Measurements from ENCODE around the gene TRIM24.
"Not testable (repeated sequence)": the region's sequence is repeated elsewhere in the genome, so short reads cannot be mapped to it uniquely, and the experiment has no call there.

TRIM24 gene

DNA sequence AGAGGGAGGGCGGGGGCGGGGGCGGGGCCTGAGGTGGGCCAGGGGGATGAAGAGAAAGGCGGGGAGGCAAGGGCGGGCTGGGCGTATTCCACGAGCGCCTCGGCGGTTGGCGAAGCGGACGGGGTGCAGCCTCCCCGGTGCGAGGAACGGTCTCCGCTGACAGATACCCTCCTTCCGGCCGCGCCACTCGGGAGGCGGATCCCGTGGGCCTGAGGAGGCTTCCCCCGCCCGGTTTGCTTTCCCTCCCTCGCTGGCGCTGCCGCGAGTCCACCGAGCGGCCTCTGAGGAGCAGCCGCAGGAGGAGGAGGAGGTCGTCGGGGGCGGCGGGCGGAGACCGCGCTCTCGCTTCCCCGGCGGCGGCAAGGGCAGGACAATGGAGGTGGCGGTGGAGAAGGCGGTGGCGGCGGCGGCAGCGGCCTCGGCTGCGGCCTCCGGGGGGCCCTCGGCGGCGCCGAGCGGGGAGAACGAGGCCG, at the start of gene TRIM24:
Gene TRIM24 (plus strand): TSS at position 84 of the 473 bp plus-strand sequence. CDS start 290 bp downstream, at position 374.
- Mint-ChIP-seq H3K36me3 (peaks cover 6% of the 10 kb centered on the region), H3K27me3 (no peaks in the 10 kb centered on the region), H3K9me3 (no peaks in the 10 kb centered on the region), H3K4me3 (peak within 1 kb of the TSS; percentile 89), H3K4me1 (peaks cover 39% of the 10 kb centered on the region), H3K27ac (peak within 1 kb of the TSS; percentile 82)

DNA sequence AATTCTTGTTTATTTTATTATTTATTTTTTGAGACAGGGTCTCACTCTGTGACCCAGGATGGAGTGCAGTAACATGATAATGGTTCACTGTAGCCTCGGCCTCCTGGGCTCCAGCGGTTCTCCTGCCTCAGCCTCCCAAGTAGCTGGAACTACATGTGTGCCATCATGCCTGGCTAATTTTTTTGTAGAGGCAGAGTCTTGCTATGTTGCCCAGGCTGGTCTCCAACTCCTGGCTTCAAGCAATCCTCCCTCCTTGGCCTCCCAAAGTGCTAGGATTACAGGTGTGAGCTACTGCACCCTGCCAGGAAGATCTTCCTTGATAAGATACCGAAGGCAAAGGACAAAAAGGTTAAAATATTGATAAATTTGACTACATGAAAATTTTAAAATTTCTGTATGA, 48.0 kb upstream of the TRIM24 start:
- not testable (repeated sequence) for H3K36me3 Mint-ChIP-seq, H3K4me1 Mint-ChIP-seq, H3K27me3 Mint-ChIP-seq, H3K9me3 Mint-ChIP-seq, H3K4me3 Mint-ChIP-seq, H3K27ac Mint-ChIP-seq

GRCh38 chr7:138412921-138413320, 47.1 kb upstream of the TRIM24 start:
- not testable (repeated sequence) for H3K9me3 Mint-ChIP-seq, H3K27ac Mint-ChIP-seq, H3K4me3 Mint-ChIP-seq, H3K27me3 Mint-ChIP-seq, H3K36me3 Mint-ChIP-seq, H3K4me1 Mint-ChIP-seq

GRCh38 chr7:138417078-138417700, 42.9 kb upstream of the TRIM24 start:
- H3K4me1 Mint-ChIP-seq, result no peaks in the 10 kb centered on the region

GRCh38 chr7:138417764-138418163, 42.3 kb upstream of the TRIM24 start:
- no peak overlapping the region for H3K27ac Mint-ChIP-seq
- H3K4me1 Mint-ChIP-seq, result no peaks in the 10 kb centered on the region
- H3K36me3 Mint-ChIP-seq, result no peaks in the 10 kb centered on the region
- H3K9me3 Mint-ChIP-seq, result peaks cover 5% of the 10 kb centered on the region
- H3K27me3 Mint-ChIP-seq, result peaks cover 2% of the 10 kb centered on the region
- H3K4me3 Mint-ChIP-seq, result no peak overlapping the region

More at GRCh38 chr7:138417078-138417700, 42.9 kb upstream of the TRIM24 start:
- Mint-ChIP-seq H3K27me3 (peaks cover 3% of the 10 kb centered on the region), H3K27ac (no peak overlapping the region), H3K36me3 (no peaks in the 10 kb centered on the region), H3K4me3 (no peak overlapping the region), H3K9me3 (peaks cover 5% of the 10 kb centered on the region)

DNA sequence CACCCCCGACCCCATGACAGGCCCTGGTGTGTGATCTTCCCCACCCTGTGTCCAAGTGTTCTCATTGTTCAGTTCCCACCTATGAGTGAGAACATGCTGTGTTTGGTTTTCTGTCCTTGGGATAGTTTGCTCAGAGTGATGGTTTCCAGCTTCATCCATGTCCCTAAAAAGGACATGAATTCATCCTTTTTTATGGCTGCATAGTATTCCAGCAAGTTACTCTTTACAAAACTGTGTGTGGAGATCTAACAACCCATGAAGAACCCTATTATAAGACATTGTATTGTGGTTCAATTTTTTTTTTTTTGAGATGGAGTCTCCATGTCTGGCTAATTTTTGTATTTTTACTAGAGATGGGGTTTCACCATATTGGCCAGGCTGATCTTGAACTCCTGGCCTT, 41.7 kb upstream of the TRIM24 start:
- not testable (repeated sequence) for H3K27ac Mint-ChIP-seq, H3K4me3 Mint-ChIP-seq, H3K4me1 Mint-ChIP-seq, H3K9me3 Mint-ChIP-seq, H3K36me3 Mint-ChIP-seq, H3K27me3 Mint-ChIP-seq

DNA sequence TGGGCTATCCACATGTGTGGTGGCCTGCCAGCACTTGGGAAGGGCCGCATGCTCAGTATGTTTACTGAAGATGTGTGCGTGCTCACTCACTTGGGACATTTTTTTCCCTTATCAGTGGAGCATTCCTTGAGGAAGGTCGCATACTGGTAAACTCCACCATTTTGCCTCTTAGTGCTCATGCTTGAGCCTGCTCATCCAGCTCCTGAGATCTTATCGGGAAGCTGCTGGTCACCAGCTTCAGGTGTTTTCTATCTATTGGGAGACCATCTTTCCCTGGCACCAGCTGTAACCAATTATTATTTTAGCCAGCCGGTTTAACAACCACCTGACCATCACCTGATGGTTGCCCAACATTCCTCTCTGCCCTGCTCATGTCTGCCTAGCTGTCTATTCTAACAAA, 35.0 kb upstream of the TRIM24 start:
- H3K27me3 Mint-ChIP-seq, result no peaks in the 10 kb centered on the region
- H3K4me1 Mint-ChIP-seq, result no peaks in the 10 kb centered on the region
- peaks cover 9% of the 10 kb centered on the region for H3K9me3 Mint-ChIP-seq
- no peaks in the 10 kb centered on the region for H3K36me3 Mint-ChIP-seq
- no peak overlapping the region for H3K4me3 Mint-ChIP-seq
- no peak overlapping the region for H3K27ac Mint-ChIP-seq

- Mint-ChIP-seq H3K4me1 (no peaks in the 10 kb centered on the region), H3K9me3 (peaks cover 21% of the 10 kb centered on the region), H3K36me3 (no peaks in the 10 kb centered on the region), H3K27me3 (peaks cover 4% of the 10 kb centered on the region), H3K27ac (no peak overlapping the region), H3K4me3 (no peak overlapping the region)
Measured at GRCh38 chr7:138429577-138430250, 30.3 kb upstream of the TRIM24 start.

- H3K27ac Mint-ChIP-seq, result no peak overlapping the region
- H3K9me3 Mint-ChIP-seq, result peaks cover 27% of the 10 kb centered on the region
- H3K4me3 Mint-ChIP-seq, result no peak overlapping the region
- peaks cover 4% of the 10 kb centered on the region for H3K27me3 Mint-ChIP-seq
- H3K4me1 Mint-ChIP-seq, result no peaks in the 10 kb centered on the region
- no peaks in the 10 kb centered on the region for H3K36me3 Mint-ChIP-seq
Measured at GRCh38 chr7:138431517-138431916, 28.5 kb upstream of the TRIM24 start.

GRCh38 chr7:138433583-138434443, 26.2 kb upstream of the TRIM24 start:
- Mint-ChIP-seq H3K9me3 (peaks cover 23% of the 10 kb centered on the region), H3K4me1 (no peaks in the 10 kb centered on the region), H3K27ac (no peak overlapping the region), H3K27me3 (peaks cover 4% of the 10 kb centered on the region), H3K4me3 (no peak overlapping the region), H3K36me3 (no peaks in the 10 kb centered on the region)

DNA sequence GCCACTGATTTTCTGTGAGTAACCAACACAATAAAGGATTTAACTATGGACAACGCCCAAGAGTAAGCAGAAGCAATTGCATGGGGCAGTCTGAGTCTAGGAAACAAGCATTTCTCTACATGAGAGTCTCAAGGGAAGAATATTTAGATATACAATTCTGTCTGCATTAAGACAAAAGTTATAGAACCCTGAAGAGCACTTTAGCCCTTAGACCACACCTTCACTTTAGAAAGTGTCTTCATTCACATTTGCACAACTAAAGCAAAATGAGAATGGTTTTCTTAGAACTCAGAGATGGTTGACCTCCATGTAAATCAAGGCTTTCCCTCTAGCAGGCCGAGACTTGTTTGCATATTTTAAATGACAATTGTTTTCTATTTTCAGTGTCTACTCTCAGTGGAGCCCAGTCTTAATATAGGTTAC, 25.5 kb upstream of the TRIM24 start:
- H3K4me1 Mint-ChIP-seq, result no peaks in the 10 kb centered on the region
- peaks cover 19% of the 10 kb centered on the region for H3K9me3 Mint-ChIP-seq
- no peaks in the 10 kb centered on the region for H3K36me3 Mint-ChIP-seq
- H3K27me3 Mint-ChIP-seq, result peaks cover 4% of the 10 kb centered on the region
- H3K27ac Mint-ChIP-seq, result no peak overlapping the region
- no peak overlapping the region for H3K4me3 Mint-ChIP-seq

DNA sequence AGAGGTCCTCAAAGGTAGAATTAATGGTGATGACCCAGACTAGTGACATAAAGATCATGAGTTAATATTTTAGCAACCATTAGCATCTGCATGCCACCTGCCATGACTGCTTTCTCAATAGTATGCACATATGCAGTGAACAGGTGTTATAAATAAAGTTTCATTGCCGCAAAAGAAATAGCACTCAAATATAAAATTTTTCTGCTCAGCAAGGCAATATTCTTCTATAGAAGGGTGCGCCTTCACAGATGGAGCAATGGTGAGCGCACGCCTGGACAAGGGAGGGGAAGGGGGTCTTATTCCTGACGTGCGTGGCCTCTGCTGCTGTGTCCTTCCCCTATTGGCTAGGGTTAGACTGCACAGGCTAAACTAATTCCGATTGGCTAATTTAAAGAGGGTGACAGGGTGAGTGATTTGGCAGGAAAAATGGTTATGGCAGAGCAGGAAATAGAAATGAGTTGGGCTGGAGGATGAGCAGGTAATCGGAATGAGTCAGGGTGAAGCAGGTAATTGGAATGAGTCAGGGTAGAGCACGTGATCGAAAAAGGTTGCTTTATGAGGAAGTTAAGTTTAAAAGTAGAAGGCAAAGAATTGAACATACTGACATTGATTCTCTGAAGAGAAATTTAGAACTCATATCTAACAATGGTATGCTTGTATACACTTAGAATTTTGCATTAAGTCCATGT, 24.7 kb upstream of the TRIM24 start:
- H3K4me1 Mint-ChIP-seq, result no peaks in the 10 kb centered on the region
- no peak overlapping the region for H3K27ac Mint-ChIP-seq
- no peak overlapping the region for H3K4me3 Mint-ChIP-seq
- no peaks in the 10 kb centered on the region for H3K36me3 Mint-ChIP-seq
- peaks cover 16% of the 10 kb centered on the region for H3K9me3 Mint-ChIP-seq
- peaks cover 4% of the 10 kb centered on the region for H3K27me3 Mint-ChIP-seq

- Mint-ChIP-seq H3K27ac (no peak overlapping the region), H3K36me3 (no peaks in the 10 kb centered on the region), H3K4me1 (no peaks in the 10 kb centered on the region), H3K9me3 (peaks cover 11% of the 10 kb centered on the region), H3K27me3 (peaks cover 4% of the 10 kb centered on the region), H3K4me3 (no peak overlapping the region)
Measured at GRCh38 chr7:138436388-138436787, 23.7 kb upstream of the TRIM24 start.

- Mint-ChIP-seq H3K9me3 (peaks cover 2% of the 10 kb centered on the region), H3K4me3 (no peak overlapping the region), H3K27ac (no peak overlapping the region), H3K4me1 (no peaks in the 10 kb centered on the region), H3K36me3 (no peaks in the 10 kb centered on the region), H3K27me3 (no peaks in the 10 kb centered on the region)
Measured at GRCh38 chr7:138440460-138440859, 19.6 kb upstream of the TRIM24 start.

- H3K9me3 Mint-ChIP-seq, result no peaks in the 10 kb centered on the region
- H3K27ac Mint-ChIP-seq, result no peak overlapping the region
- no peaks in the 10 kb centered on the region for H3K36me3 Mint-ChIP-seq
- no peaks in the 10 kb centered on the region for H3K4me1 Mint-ChIP-seq
- no peak overlapping the region for H3K4me3 Mint-ChIP-seq
- H3K27me3 Mint-ChIP-seq, result no peaks in the 10 kb centered on the region
Measured at GRCh38 chr7:138442822-138443221, 17.2 kb upstream of the TRIM24 start.

Measured in activated naive CD4-positive, alpha-beta T cell treated with anti-CD3 and anti-CD28 coated beads, Interleukin-2, amount 50 U/mL, for 24 hours (primary cell).